Prostate gland (tissue), 2 donors: ENCODE results near the gene PAM16. TPM values are rescaled to one million over a fixed set of nuclear protein-coding genes. Genes with fewer than 3 reads are reported as not detected.

Experiments
- DNase-seq: peaks from one replicate; pipeline ENCODE4 v3.0.0-alpha.2; 2019; ENCODE audit warnings: low spot score
- H3K27ac ChIP-seq, 2 donors: fragments of 200-600 bp; sonication (generic); 2 replicates each; pipeline ENCODE4 v1.5.1; 2017 to 2019
- H3K27me3 ChIP-seq: fragments of 200-600 bp; sonication (generic); replicated peaks from 2 replicates; pipeline ENCODE4 v1.5.1; 2019; ENCODE audit not compliant: insufficient read depth
- H3K36me3 ChIP-seq, 2 donors: fragments of 200-600 bp; sonication (generic); 1 replicate in 1 of 2; 2 replicates in 1 of 2; pipeline versions ENCODE4 v1.5.1 to v1.8.1; 2017 to 2019
- H3K4me1 ChIP-seq: fragments of 200-600 bp; sonication (generic); replicated peaks from 2 replicates; pipeline ENCODE4 v1.5.1; 2019
- H3K4me3 ChIP-seq, 2 donors: fragments of 200-600 bp; sonication (generic); 2 replicates each; pipeline ENCODE4 v1.5.1; 2017 to 2019
- H3K9me3 ChIP-seq: fragments of 200-600 bp; sonication (generic); 2 replicates; pipeline ENCODE4 v1.5.1; 2017
- POLR2A ChIP-seq: fragments of 450-650 bp; IDR thresholded peaks from one replicate; pipeline ENCODE4 v1.6.1; 2016; ENCODE audit warnings: antibody characterized with exemption, mild to moderate bottlenecking
- POLR2AphosphoS5 ChIP-seq: sonication (generic); formaldehyde crosslinking; IDR thresholded peaks from one replicate; pipeline ENCODE4 v1.6.1; 2017; ENCODE audit warnings: antibody characterized with exemption
- WGBS: methylation state at CpG from one replicate; pipeline ENCODE4 v1.1.5; 2018; 5-methylcytosine and 5-hydroxymethylcytosine counted together
- intact Hi-C: fragments of 100-400 bp; cut with DNase I; formaldehyde crosslinking; loops from one replicate; pipeline ENCODE4 v1.14.2; 2022
- total RNA-seq, 2 donors: library from RNA; depleted of rRNA; stranded (reverse); fragments of >200 nt; gene quantifications; one replicate each; pipeline ENCODE4 v1.1.0, GENCODE V29; 2016
- TF ChIP-seq, protein P1 (sequence below), 4 experiments: fragments of 200-600 bp in 2 of 4; fragments of 450-650 bp in 2 of 4; sonication (generic) in 2 of 4; IDR thresholded peaks; 1 replicate in 3 of 4; 2 replicates in 1 of 4; pipeline ENCODE4 v1.5.1; 2016 to 2019; ENCODE audit warnings: antibody characterized with exemption in 4 of 4, mild to moderate bottlenecking in 2 of 4, moderate library complexity in 2 of 4

PAM16 gene
- total RNA-seq, 2 donors from 2014 or later: 28.6 to 100 TPM

DNA sequence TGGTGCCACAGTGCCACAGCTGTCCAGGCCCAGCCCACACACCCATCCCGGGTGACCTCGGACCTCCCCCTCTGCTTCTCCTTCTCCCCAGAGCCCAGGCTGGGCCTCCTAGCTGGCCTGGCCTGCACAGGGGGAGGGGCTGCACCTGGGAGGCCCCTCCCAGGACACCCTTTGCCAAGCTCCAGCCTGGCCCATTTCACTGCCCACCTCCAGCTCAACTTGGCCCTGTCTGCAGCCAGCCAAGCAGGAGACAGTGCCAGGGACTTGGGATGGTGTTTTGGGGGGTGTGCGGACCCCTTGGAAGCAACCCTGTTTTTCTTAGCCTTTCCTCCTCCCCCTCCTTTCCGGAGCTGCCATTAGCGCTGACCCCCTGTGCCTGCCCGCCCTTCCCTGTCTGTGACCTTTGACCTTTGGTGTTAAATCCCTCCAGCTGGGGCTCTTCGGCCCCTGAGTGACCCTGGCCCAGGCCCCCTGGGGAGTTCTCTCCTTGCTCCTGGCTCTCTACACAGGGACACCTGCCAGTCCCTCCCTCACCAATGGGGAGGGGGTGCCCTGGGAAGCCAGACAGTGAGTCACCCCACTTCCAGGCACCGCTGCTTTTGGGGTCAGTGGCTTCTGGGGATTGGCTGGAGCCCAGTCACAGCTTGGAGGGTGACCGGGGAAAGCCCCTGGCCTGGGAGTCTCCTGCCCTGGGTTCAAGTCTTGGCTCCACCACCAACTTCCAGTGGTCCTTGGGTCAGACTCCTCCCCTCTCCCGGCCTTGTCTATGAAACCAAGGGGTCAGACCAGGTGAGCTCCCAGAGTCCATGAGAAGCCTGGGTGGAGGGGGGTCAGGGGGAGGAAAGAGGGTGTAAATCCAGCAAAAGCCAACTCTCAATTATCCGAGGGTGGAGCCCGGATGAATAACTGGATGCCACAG is 33.3 kb downstream of the PAM16 start:
- Histone ChIP-seq H3K4me3 (peak overlapping the region; percentile 53 to 63), H3K4me1 (peaks cover 11% of the 10 kb centered on the region), H3K27me3 (no peaks in the 10 kb centered on the region), H3K36me3 (no peaks in the 10 kb centered on the region), H3K27ac (peak overlapping the region; percentile 81 to 86), H3K9me3 (no peaks in the 10 kb centered on the region)
- intact Hi-C loops: loop anchor here (5.0 kb wide), 1 partner anchor 45 kb away; the partner anchor contains the start of gene TFAP4
- no peak for DNase-seq
- WGBS: 37% methylated on average over 12 of the region's 12 CpGs
- TF ChIP-seq POLR2AphosphoS5: no peak

DNA sequence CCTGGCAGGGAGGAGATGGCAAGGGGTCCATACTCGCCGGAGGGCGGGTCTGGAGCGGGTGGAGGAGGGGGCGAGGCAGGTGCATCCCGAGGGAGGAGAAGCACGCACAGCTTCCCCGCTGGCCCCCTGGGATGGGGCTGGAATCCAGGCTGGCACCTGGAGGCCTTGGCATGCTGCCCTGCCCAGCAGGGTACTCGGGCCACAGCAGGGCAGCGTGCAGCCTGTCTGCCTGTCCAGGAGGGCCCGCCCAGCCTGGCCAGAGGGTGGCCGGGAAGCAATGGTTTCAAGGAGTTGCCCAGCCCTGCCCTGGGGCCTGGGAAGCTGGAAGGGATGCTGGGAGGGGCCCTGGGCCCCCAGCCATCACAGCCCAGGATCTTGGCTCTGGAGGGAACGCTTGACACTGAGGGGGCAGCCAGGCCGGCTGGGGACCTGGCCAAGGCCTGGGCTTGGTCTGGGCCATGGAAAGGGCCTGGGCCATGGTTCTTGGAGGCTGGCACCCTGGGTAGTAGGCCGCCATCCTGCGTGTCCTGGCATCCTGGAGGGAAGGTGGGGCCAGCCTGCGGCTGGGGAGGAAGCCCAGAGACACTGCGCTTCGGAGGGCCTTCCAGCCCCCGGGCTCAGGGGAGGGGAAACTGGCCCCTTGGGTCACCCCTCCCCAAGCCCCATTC is 34.1 kb downstream of the PAM16 start:
- WGBS: 9% methylated on average over 19 of the region's 20 CpGs
- DNase-seq: no peak
- peak overlapping the region; percentile 53 to 63 for H3K4me3 ChIP-seq
- intact Hi-C loops: loop anchor here (5.0 kb wide), 1 partner anchor 45 kb away; the partner anchor contains the start of gene TFAP4
- H3K9me3 ChIP-seq: no peaks in the 10 kb centered on the region
- H3K27me3 ChIP-seq: no peaks in the 10 kb centered on the region
- peaks cover 7% of the 10 kb centered on the region for H3K4me1 ChIP-seq
- H3K27ac ChIP-seq: peak overlapping the region; percentile 81 to 86
- no peaks in the 10 kb centered on the region for H3K36me3 ChIP-seq
- no peak for TF ChIP-seq POLR2A
- TF ChIP-seq POLR2AphosphoS5: no peak
- TF ChIP-seq, protein P1, sequence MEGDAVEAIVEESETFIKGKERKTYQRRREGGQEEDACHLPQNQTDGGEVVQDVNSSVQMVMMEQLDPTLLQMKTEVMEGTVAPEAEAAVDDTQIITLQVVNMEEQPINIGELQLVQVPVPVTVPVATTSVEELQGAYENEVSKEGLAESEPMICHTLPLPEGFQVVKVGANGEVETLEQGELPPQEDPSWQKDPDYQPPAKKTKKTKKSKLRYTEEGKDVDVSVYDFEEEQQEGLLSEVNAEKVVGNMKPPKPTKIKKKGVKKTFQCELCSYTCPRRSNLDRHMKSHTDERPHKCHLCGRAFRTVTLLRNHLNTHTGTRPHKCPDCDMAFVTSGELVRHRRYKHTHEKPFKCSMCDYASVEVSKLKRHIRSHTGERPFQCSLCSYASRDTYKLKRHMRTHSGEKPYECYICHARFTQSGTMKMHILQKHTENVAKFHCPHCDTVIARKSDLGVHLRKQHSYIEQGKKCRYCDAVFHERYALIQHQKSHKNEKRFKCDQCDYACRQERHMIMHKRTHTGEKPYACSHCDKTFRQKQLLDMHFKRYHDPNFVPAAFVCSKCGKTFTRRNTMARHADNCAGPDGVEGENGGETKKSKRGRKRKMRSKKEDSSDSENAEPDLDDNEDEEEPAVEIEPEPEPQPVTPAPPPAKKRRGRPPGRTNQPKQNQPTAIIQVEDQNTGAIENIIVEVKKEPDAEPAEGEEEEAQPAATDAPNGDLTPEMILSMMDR (IDR thresholded peaks at IDR 0.05): no peak

DNA sequence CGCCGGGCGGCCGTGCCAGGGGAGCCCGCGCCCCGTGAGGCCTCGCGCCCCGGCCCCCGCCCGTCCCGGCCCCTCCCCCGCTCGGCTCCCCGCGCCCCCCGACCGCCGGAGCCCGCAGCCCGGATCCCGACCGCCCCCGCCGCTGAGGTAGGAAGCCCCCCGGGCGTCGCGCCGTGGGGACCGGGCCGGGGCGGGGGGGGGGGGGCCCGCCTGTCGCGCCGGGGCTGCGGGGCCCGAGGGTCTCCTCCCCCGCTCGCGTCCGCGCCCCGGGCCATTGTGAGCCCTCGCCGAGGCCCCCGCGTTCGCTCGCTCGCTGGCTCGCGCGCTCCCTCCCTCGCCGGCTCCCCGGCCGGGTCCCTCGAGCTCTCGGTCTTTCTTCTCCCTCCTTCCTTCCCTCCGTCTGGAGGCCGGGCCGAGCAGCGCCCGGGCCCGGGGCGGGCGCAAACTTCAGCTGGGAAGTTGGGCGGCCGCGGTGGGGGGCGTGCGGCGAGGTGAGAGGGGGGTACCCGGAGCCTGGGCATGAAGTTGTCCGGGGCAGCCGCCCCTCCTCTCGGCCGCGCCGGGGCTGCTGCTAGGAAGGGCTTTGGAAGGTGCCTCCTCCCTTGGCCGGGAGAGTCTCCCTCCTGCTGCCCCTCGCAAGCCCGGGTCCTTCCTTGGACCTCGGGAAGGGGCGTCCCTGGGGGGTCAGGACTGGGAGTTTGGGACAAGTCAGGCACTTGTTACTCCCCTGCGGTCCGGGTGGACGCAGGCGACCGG is 34.8 kb downstream of the PAM16 start:
- TF ChIP-seq, protein P1 (IDR thresholded peaks at IDR 0.05): no peak
- TF ChIP-seq POLR2AphosphoS5 (no peak), POLR2A (no peak)
- Histone ChIP-seq H3K27ac (peak overlapping the region; percentile 81 to 86), H3K4me1 (peaks cover 7% of the 10 kb centered on the region), H3K27me3 (no peaks in the 10 kb centered on the region), H3K4me3 (peak overlapping the region; percentile 53 to 63), H3K9me3 (no peaks in the 10 kb centered on the region), H3K36me3 (no peaks in the 10 kb centered on the region)
- intact Hi-C loops: loop anchor here (5.0 kb wide), 1 partner anchor 44 kb away; the partner anchor contains the start of gene TFAP4
- no peak for DNase-seq
- 1% methylated on average over 42 of the region's 93 CpGs for WGBS

DNA sequence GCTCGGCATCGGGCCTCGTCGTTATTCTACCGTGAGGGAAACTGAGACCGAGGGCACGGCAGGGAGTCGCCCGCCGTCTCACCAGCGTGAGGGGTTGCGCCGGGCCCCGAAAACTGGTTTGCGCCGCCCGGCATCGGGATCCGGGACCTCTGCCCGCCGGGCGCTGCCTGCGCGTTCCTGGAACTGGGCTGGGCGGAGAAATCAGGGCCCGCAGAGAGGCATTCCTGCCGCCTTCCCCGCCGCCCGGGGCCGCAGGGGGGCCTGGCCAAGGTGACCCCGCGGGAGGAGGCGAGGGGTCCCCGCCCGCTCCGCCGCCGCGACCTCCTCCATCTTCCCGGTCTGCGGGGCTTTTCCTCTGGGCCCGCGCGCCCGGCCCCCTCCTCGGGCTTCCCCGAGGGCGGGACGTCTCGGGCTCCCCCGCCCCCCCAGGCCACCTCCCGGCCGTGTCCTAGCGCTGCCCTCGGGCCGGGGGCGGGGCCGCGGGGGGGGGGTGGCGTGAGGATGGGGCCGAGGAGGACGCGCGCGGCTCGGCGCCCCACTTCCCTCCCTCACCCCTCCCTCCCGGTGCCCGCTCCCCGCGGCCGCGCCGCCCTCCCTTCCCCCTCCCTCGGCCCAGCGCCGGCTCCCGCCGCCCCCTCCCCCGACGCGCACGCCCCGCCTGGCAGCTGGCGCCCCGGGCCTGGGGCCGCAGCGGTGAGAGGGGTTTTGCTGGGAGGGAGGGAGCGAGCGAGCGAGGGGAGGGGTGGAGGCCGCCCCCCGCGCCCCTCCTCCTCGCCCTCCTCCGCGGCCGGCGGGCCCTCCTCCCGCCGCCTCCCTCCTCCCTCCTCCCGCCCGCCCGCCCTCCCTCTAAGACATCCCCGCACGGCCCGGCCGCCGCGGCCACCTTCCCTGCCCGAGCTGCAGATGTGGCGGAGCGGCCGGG is 35.7 kb downstream of the PAM16 start, which contains the start of gene GLIS2:
GLIS2 (plus strand) TSS at position 882 of the 922 bp plus-strand sequence. CDS start 16,214 bp downstream, outside the sequence.
- no peak for TF ChIP-seq POLR2AphosphoS5
- TF ChIP-seq, protein P1 (IDR thresholded peaks at IDR 0.05): peak in 2 of 4 experiments; percentile 8 to 16
- TF ChIP-seq POLR2A: peak; percentile 63
- H3K27ac ChIP-seq: peak within 1 kb of the TSS; percentile 81 to 86
- peak; percentile 51 for DNase-seq
- 0% methylated on average over 33 of the region's 115 CpGs for WGBS
- H3K36me3 ChIP-seq: no peaks in the 10 kb centered on the region
- H3K9me3 ChIP-seq: no peaks in the 10 kb centered on the region
- peak within 1 kb of the TSS; percentile 53 to 63 for H3K4me3 ChIP-seq
- H3K27me3 ChIP-seq: no peaks in the 10 kb centered on the region
- intact Hi-C loops: loop anchor here (5.0 kb wide), 1 partner anchor 43 kb away; the partner anchor contains the start of gene TFAP4
- H3K4me1 ChIP-seq: peaks cover 7% of the 10 kb centered on the region
